GM19372 (cell line): ENCODE results near the gene POM121C.
A peak's percentile ranks its signal among the peaks of the same experiment; 100 is the strongest.
"Not testable (repeated sequence)": the region's sequence is repeated elsewhere in the genome, so short reads cannot be mapped to it uniquely, and the experiment has no call there.

Experiments
- ATAC-seq: cut with Tn5 transposase; IDR thresholded peaks from one replicate; pipeline ENCODE4 v1.9.1; 2021; ENCODE audit warnings: mild to moderate bottlenecking, low read depth, moderate library complexity; ENCODE audit not compliant: unreplicated experiment

POM121C gene

DNA sequence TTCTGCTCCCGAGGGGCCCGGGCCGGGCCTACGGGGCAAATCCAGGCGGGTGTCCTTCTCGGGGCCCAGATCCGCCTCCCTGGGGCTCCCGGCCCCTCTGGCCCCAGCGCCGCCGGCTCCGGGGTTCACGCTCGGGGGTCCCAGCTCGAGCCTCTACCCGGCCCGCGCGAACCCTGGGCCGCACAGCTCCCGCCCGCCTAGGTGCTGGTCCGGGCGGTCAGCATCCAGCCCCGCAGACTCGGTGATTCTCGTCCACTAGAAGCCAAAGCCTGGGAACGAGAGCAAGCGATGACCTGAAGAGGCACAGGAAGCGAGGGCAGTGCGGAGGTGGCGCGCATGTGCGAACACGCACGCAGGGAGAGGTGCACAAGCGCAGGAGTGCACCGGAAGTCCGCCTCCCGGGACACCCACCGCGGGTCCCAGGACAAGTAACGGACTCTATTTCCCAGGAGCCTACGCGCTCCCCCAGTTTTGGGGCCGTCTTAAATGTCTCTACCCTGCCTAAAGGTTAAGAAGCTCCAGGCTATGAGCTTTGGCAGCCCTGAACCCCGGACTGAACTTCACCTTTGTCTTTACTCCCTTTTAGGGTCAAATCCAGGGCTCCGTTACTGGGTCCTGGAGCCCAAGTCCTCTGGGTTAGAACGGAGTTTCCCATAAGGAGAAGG lies at the start of gene POM121C:
POM121C (minus strand) TSS at position 321 of the 665 bp plus-strand sequence. CDS start 44,803 bp downstream, outside the sequence.
- peak; percentile 96 for ATAC-seq

- ATAC-seq = no peak
Measured at GRCh38 chr7:75534727-75535307, 48.7 kb upstream of the POM121C start.

DNA sequence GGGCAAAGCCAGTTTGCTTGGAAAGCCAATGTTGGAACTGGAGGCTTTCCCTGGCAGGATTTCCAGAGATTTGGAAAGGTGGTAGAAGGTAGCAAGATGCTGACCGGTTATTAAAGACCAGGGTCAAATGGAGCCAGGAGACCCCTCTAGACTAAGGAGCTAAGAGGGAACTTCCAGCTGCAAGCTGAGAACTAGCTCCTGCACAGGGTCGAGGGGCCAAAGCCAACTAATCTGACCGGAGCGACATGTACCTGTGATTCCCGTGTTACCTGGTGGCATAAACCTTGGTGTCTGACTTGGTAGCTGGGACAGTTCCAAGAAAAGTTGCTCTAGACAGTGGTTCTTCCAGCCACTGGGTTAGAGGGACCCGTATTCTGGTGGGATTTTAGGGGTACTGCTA lies 47.8 kb upstream of the POM121C start:
- no peak for ATAC-seq

GRCh38 chr7:75532639-75533038 lies 46.5 kb upstream of the POM121C start:
- ATAC-seq = no peak

GRCh38 chr7:75531359-75531821 lies 45.3 kb upstream of the POM121C start:
- ATAC-seq = no peak

- not testable (repeated sequence) for ATAC-seq
Measured at GRCh38 chr7:75527224-75527722, 41.2 kb upstream of the POM121C start.

DNA sequence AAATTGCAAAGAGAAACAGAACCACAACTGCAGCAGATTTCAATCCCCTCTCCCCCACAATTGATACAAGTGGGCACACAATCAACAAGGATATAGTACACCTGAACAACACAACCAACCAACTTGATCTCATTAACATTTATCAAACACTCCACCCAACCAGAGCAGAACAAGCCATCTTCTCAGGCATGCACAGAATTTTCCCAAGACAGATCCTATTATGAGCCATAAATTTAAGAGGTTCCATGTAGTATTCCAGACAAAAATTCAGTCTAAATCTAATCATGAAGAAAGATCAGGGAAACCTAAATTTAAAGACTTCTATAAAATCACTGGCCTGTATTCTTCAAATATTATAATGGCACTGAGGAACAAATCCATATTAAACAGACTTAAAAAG lies 35.6 kb upstream of the POM121C start:
- not testable (repeated sequence) for ATAC-seq

GRCh38 chr7:75518842-75519241 lies 32.7 kb upstream of the POM121C start:
- ATAC-seq = not testable (repeated sequence)

DNA sequence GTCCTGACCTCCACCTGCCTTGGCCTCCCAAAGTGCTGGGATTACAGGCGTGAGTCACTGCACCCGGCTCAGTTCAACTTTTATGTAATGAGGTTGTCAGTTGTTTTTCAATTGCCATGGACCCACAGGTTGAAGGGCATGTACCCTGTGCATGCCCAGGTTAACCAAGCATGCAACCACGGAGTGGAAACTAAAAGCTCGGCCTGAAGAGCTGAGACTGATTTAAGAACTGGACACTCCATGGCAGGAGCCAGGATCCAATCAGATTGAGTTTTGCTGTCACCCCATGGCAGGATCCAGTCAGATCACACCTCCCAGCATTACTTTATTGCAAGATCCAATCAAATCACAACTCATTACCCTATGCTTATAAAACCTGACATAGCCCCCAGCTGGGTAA lies 22.9 kb upstream of the POM121C start:
- ATAC-seq = not testable (repeated sequence)

GRCh38 chr7:75492020-75492419 lies 5.9 kb upstream of the POM121C start, which contains the start of gene SPDYE5:
Gene SPDYE5 (plus strand): TSS chr7:75492320. CDS start chr7:75494048, 1,728 bp downstream.
- ATAC-seq = not testable (repeated sequence)

DNA sequence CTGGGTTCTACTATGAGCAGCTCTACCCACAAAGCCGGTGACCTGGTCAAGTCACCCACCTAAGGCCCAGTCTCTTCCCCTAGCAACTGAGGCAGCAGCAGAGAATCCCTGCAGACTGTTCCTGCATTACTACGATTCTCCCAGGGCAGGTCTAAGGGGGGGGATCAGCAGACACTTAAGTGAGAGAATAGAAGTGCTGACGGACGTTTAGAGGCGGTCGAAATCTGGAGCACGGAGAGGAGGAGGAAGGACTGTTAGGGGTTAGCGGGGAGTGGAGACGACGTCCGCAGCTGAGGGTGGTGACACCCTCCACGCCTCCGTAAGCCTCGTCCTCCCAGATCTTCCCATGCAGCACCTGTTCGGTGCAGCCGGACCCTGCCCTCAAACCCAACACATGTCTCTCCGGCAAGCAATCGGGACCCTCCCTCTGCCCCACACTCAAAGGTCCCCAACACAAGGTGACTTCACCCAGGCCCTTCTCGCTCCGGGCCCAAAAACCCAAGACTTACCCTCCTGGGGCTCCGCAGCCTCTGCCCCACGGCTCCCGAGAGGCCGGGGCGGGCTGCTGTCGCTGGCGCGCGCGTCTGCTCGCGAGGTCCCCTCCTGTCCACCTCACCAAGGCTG lies 632 bp downstream of the POM121C start:
- not testable (repeated sequence) for ATAC-seq

DNA sequence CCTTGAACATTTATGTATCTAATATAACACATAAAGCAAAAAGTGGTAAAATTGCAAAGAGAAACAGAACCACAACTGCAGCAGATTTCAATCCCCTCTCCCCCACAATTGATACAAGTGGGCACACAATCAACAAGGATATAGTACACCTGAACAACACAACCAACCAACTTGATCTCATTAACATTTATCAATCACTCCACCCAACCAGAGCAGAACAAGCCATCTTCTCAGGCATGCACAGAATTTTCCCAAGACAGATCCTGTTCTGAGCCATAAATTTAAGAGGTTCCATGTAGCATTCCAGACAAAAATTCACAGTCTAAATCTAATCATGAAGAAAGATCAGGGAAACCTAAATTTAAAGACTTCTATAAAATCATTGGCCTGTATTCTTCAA lies 5.8 kb downstream of the POM121C start:
- ATAC-seq = not testable (repeated sequence)

GRCh38 chr7:75477457-75477856 lies 8.6 kb downstream of the POM121C start:
- ATAC-seq = not testable (repeated sequence)

DNA sequence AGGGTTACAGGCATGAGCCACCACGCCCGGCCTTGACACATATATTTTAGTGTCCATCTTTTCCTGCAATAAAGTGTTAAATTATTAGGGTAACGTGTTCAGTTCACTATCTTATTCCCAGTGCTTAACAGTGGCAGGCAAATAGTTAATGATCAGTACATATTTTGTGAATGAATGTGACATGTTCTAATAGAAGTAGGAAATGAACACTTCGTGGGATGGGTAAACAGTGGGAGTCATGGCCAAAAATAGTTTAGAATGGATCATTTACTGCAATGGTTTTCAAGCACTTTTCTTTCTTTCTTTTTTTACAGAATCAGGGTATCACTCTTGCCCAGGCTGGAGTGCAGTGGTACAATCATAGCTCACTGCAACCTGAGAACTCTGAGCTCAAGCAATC lies 15.9 kb downstream of the POM121C start:
- ATAC-seq = not testable (repeated sequence)

DNA sequence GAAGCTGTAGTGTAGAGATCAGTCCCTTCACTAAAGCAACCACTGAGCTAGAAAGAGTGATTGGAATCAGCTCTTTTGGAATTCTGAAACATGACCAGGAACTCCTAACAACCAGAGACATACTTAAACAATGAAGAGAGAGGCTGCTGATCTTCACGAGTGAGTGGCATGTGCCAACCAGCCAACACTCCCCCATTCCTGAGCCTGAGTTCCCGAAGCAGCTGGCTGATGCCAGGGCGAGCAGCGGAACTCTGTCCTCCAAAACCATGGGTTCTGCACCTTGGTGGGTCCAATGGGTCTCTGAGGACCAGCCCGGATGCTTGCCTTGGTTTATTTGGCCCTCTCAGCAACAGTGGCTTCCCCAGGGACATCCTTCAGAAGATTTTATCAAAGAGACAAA lies 25.6 kb downstream of the POM121C start:
- ATAC-seq = not testable (repeated sequence)

DNA sequence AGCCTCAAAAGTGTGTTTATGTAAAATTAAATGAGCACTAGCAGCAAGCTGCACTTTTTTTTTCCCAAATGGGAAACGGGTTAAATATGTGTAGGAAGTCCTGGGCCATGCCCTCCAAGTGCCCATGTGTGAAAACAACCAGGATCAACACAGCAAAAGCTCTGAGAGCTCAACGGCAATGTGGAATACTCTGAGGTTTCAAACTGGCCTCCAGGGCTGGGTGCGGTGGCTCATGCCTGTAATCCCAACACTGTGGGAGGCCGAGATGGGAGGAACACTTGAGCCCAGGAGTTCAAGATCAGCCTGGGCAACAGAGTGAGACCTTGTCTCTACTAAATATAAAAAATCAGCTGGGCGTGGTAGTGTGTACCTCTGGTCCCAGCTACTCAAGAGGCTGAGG lies 28.1 kb downstream of the POM121C start:
- ATAC-seq = not testable (repeated sequence)

- ATAC-seq = not testable (repeated sequence)
Measured at GRCh38 chr7:75456403-75456802, 29.7 kb downstream of the POM121C start.

DNA sequence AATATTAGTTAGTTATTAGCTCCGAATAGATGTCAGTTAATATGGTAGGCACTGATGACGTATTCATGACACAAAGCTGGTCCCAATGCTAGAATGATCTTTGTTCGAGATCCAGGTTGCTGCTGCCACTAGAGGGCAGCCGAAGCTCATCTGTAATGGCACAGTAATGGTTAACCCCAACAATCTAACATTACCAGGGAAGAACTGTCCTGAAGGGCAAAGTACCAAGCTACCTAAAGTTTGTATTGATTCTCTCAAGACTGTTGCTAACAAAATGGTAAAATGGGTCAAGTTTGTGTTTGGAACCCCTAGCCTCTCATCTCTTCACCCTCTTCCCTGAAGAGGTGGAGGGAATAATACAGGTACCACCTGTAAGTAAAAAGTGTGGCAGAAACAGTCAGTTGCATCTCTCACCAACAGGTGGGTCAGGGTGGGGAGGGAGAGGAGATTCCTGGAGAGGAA lies 33.6 kb downstream of the POM121C start:
- peak; percentile 88 for ATAC-seq

DNA sequence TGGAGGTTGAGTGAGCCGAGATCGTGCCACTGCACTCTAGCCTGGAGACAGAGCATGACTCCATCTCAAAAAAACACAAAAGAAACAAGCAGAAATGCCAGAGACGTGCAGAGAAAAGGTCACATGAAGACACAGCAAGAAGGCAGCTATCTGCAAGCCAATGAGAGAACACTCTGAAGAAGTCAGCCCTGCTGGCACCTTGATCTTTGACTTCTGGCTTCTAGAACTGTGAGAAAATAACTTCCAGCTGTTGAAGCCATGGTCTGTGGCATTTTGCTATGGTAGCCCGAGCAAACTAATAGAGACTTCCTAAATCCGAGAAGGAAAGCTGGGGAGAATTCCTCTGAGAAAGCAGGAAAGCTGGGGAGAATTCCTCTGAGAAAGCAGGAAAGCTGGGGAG lies 36.2 kb downstream of the POM121C start:
- not testable (repeated sequence) for ATAC-seq

- ATAC-seq = peak; percentile 86
Measured at GRCh38 chr7:75442465-75443111, 43.5 kb downstream of the POM121C start.

GRCh38 chr7:75442101-75442464 lies 44.0 kb downstream of the POM121C start:
- peak; percentile 39 for ATAC-seq
